Islet of Langerhans (tissue), 1 donor: ENCODE measurements around the gene MLPH.
"Not testable (repeated sequence)": the region's sequence is repeated elsewhere in the genome, so short reads cannot be mapped to it uniquely, and the experiment has no call there.

Experiments
- FAIRE-seq: peaks from one replicate; lab custom pipeline; 2011; peaks lifted over from hg19 to GRCh38; lab: Jason Lieb, UNC

MLPH gene

DNA sequence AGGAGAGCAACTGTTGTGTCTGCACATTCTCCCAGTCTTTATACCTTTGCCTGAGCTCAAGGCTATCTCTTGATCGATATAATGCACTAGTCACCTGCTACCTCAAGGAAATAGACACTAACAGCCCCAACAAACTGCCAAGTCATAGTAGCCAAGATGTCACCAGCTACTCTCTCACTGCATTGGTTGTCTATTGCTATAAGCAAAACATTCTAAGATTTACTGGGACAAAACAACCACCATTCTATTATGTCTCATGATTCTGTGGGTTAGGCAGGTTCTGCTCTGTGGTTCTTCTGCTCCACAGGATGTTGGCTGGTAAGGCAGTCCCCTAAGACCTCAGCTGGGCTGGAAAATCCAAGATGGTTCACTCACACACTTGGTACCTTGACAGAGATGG, 28.5 kb upstream of the MLPH start:
- no peak for FAIRE-seq

- no peak for FAIRE-seq
These were observed 27.8 kb upstream of the MLPH start for GRCh38 chr2:237459226-237459625.

DNA sequence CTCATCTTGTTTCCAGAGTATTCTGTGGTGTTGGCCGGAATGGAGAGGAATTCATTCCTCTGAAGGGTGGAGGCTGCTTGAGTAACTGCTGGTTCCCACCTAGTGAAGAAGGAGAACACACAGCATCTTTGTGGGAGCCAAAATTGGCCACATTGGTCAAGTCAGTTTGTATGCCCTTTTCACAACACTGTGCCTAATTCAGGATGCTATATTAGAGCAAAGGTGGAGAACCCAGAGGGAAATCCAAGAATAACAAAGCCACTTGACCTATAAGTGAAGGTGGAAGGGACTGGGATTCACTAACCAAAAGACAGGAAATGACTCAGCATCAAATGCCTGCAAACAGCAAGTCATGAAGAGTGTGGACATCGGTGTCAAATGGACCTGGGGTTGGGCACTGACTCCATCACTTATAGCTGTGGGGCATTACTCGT, 27.3 kb upstream of the MLPH start:
- FAIRE-seq: no peak

DNA sequence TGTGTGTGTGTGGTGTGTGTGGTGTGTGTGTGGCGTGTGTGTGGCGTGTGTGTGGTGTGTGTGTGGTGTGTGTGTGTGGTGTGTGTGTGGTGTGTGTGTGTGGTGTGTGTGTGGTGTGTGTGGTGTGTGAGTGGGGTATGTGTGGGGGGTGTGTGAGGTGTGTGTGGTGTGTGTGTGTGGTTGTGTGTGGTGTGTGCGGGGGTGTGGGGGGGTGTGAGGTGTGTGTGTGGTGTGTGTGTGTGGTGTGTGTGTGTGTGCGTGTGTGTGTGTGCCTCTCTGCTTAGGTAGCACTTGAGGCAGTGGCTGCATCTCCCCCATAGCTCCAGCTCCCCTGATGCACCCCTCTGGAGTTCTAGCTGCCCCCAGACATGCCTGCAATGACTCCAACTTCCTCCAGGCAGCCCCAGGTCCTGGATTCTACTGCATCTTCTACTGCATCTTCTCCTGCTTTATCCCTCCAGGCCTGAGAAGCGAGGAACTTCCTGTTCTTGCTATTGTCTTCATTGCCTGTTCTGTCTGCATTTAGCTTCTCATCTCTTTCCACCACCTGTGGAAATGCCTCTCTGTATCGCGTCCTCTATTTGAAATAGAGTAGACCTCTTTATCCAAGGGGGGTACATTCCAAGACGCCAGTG, 22.2 kb upstream of the MLPH start:
- no peak for FAIRE-seq

- no peak for FAIRE-seq
These were observed 21.4 kb upstream of the MLPH start for GRCh38 chr2:237465515-237466148.

- no peak for FAIRE-seq
These were observed 20.8 kb upstream of the MLPH start for GRCh38 chr2:237466211-237466610.

DNA sequence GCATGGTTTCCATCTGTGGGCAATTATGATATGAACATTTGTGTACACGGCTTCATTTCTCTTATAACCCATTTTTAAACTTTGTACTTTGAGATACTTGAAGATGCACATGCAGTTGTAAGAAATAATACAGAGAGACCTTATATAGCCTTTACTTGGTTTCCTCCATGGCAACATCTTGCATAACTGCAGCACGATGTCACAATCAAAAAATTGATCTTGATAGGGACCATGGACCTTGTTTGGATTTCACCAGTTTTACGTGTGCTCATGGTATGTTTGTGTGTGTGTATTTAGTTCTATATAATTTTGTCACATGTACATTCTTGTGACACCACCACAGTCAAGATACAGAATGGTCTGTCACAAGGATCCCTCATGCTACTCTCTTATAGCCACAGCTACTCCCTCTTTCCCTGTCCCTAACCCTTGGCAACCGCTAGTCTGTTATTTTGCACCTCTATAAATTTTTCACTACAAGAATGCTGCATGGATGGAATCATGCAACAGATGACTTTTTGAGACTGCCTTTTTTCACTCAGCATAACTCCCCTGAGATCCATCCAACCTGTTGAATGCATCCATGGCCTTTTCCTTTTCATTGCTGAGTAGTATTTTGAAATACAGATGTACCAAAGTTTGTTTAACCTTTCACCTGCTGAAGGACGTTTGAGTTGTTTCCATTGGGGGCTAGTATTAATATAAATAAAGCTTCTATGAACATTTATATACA, 19.4 kb upstream of the MLPH start:
- no peak for FAIRE-seq

GRCh38 chr2:237469410-237469809, 17.6 kb upstream of the MLPH start:
- not testable (repeated sequence) for FAIRE-seq

- FAIRE-seq: no peak
These were observed 17.2 kb upstream of the MLPH start for GRCh38 chr2:237469849-237470248.

DNA sequence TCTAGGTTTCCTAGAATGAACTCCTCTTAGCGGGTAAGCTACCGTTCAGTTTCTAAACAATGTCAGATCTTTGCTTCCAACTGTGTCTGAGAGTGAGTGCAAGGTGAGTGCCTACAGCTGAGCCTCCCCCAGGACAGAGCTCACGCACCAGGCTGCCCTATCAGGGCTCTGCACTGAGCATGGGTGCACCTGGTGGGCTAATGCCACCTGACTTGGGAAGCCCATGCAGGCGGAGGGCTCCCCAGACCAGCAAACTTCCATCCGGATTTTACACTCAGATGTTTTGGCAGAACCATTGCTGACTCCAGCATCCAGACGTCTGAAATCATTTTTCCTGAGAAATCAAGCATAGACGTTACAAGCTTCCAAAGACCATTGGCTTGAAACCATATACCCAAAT, 16.1 kb upstream of the MLPH start:
- FAIRE-seq: no peak

GRCh38 chr2:237471438-237472186, 15.4 kb upstream of the MLPH start:
- FAIRE-seq: no peak

DNA sequence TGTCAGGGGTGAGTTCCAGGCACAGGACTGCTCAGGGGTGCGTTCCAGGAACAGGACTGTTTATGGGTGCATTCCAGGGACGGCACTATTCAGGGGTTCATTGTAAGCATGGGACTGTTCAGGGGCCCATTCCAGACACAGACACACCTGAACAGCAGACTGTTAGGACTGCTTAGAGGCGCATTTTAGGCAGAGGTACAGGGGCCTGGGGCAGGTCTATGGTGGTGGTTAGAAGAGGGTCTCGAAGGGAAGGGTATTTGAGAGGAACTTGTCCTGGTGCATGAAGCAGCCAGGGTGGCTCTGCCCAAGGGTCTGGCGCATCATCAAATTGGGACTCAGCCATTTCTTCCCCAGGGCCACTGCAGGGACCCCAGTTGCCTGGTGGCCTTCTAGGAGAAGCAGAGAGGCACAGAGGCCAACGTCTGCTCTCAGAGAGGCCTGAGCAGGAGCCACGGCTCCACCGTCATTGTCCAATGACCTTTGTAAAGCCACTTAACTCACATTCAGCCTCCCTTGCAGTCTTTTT, 14.8 kb upstream of the MLPH start:
- FAIRE-seq: no peak

DNA sequence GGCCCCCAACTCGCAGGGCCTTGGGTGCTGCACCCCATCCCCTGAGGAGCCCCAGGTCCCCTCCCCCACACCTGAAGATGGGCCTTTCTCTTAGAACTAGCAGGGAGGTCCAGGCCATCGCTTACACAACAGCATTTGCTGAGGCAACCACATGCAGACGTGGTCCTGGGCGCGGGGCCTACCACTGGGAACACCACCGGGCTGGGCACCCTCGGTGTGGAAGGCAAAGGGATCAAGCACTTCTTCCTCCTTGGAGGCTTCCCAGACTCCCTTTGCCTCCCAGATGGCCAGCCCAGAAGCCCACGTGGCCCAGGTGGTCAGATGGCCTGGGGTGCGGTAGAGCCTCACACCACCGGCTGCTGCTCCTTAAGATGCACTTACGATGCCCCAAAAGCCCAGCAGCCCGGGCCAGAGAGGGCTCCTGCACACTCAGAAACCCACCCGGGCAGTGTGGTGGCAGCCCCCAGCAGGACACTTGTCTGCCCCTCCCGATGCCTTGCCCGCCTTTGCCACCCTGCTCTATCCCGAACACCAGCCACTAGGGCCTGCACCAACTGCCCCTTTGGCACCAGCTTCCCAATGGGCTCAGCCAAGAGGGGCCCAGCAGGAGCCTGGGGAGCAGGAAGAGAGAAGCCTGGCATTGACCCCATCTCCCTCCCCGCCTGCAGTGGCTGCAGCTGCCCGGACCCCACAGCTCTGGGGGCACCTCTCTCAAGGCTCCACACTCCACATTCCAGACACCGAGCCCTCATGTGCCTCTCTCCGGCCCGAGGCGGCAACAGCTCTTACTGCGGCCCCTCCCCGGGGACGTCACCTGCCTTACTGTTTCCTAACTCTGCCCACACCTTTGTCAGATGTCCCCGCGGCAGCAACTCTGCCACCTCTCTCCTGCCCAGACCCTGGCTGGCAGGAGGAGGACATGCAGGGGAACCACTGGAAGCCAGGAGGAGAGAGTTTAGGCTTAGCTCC, 13.9 kb upstream of the MLPH start:
- FAIRE-seq: no peak

DNA sequence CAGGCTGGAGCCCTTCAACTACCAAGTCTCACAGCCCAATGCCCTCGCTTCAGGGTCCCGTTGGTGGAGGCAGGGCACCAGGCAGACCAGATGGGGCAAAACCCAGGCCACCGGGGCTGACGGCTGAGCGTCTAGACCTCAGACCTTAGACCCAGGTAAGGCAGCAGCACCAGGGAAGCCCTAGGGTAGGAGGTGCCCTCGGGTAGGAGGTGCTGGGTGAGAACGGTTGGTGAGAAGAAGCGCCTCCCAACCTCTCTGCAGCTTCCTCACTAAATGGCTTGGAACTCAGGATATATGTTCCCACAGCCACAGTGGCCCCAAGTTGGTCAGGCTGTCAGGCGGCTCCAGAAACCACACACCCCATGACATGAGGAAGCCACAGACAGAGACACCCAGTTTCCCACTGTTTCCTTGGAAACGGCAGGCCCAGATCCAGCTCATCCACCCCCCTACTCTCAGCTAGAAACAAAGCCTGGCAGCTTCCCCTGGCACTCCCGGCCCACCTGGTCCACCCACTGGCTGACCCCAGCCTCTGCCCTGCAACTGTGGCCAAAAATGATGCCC, 13.1 kb upstream of the MLPH start:
- FAIRE-seq: no peak

- no peak for FAIRE-seq
These were observed 12.6 kb upstream of the MLPH start for GRCh38 chr2:237474442-237474911.

GRCh38 chr2:237474931-237475703, 11.9 kb upstream of the MLPH start:
- FAIRE-seq: no peak

- FAIRE-seq: no peak
These were observed 11.3 kb upstream of the MLPH start for GRCh38 chr2:237475704-237476141.

- FAIRE-seq: no peak
These were observed 9.0 kb upstream of the MLPH start for GRCh38 chr2:237478095-237478494.

GRCh38 chr2:237478979-237479378, 8.1 kb upstream of the MLPH start:
- no peak for FAIRE-seq

DNA sequence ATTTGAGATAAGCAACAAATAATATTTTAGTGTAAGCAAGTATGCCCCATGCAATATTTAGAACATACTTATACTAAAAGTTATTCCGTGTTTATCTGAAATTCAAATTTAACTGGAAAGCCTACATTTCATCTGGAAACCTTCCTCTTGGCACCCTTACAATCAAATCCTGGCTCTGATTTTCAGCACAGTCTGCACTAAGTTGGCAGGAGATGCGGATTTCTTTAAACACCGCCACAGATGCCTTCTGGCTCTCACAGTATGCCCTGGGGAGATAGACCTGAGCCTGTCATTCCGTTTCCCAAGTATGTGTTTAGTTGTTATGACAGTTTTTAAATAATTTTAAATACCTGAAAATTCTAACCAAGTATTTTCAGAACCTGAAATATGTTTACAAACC, 7.3 kb upstream of the MLPH start:
- no peak for FAIRE-seq
